Keratinocyte (primary cell): ENCODE results near the gene ZNF862.

Source experiments
- CTCF ChIP-seq, 3 experiments: IDR thresholded peaks in 1 of 3; conservative IDR thresholded peaks in 1 of 3; optimal IDR thresholded peaks in 1 of 3; 2 replicates in 2 of 3; 3 replicates in 1 of 3; pipeline versions ENCODE3 to v1.5.1; 2011; ENCODE audit warnings: low read length in 3 of 3, mild to moderate bottlenecking in 3 of 3, moderate library complexity in 2 of 3, control low read depth in 1 of 3, inconsistent platforms in 1 of 3; ENCODE audit not compliant: insufficient read depth in 2 of 3; ENCODE audit errors: extremely low read depth in 1 of 3
- EZH2 ChIP-seq: IDR thresholded peaks from one replicate; pipeline ENCODE4 v1.6.1; 2012; ENCODE audit warnings: inconsistent platforms, mild to moderate bottlenecking, low read length, moderate library complexity

GRCh38 chr7:149828357-149829309 is 9.5 kb upstream of the ZNF862 start:
- TF ChIP-seq CTCF (optimal IDR thresholded peaks at IDR 0.05 in 1 of 3, IDR thresholded peaks at IDR 0.05 in 1 of 3, conservative IDR thresholded peaks at IDR 0.05 in 1 of 3; ENCODE audit: extremely low read depth in 1 of 3, insufficient read depth in 2 of 3, low read length in 3 of 3) (no peak), EZH2 (no peak)
